Ramos (cell line): Measurements from ENCODE around the gene EPHA8.

Experiments used
- in situ Hi-C: fragments of 300-500 bp; cut with MboI; formaldehyde crosslinking; loops from one replicate; pipeline ENCODE4 v1.14.3; 2022; ENCODE audit warnings: low sequenced_read_pairs; ENCODE audit not compliant: unreplicated experiment

The EPHA8 gene

GRCh38 chr1:22562584-22563583, at the start of gene EPHA8:
Gene EPHA8, plus strand, starts transcription at chr1:22563489. Its CDS starts 147 bp downstream, at chr1:22563636.
- in situ Hi-C loops: no loop called here

GRCh38 chr1:22516906-22517571, 46.2 kb upstream of the EPHA8 start:
- in situ Hi-C loops: no loop called here

GRCh38 chr1:22517956-22518355, 45.3 kb upstream of the EPHA8 start:
- in situ Hi-C loops: no loop called here

- in situ Hi-C loops: no loop called here
Observed at GRCh38 chr1:22518379-22518778, 44.9 kb upstream of the EPHA8 start.

GRCh38 chr1:22520871-22521270, 42.4 kb upstream of the EPHA8 start:
- in situ Hi-C loops: no loop called here

GRCh38 chr1:22521692-22522091, 41.6 kb upstream of the EPHA8 start:
- in situ Hi-C loops: no loop called here

GRCh38 chr1:22522221-22522743, 41.0 kb upstream of the EPHA8 start:
- in situ Hi-C loops: no loop called here

- in situ Hi-C loops: no loop called here
Observed at GRCh38 chr1:22524481-22524880, 38.8 kb upstream of the EPHA8 start.

GRCh38 chr1:22525211-22525610, 38.1 kb upstream of the EPHA8 start:
- in situ Hi-C loops: no loop called here

- in situ Hi-C loops: no loop called here
Observed at GRCh38 chr1:22525646-22526045, 37.6 kb upstream of the EPHA8 start.

GRCh38 chr1:22526098-22526497, 37.2 kb upstream of the EPHA8 start:
- in situ Hi-C loops: no loop called here

- in situ Hi-C loops: no loop called here
Observed at GRCh38 chr1:22526677-22527076, 36.6 kb upstream of the EPHA8 start.

GRCh38 chr1:22527122-22527521, 36.2 kb upstream of the EPHA8 start:
- in situ Hi-C loops: no loop called here

GRCh38 chr1:22527555-22528296, 35.6 kb upstream of the EPHA8 start:
- in situ Hi-C loops: no loop called here

GRCh38 chr1:22528451-22528850, 34.8 kb upstream of the EPHA8 start:
- in situ Hi-C loops: no loop called here

- in situ Hi-C loops: no loop called here
Observed at GRCh38 chr1:22529901-22530621, 33.2 kb upstream of the EPHA8 start.

- in situ Hi-C loops: no loop called here
Observed at GRCh38 chr1:22530715-22531114, 32.6 kb upstream of the EPHA8 start.

GRCh38 chr1:22531251-22531650, 32.0 kb upstream of the EPHA8 start:
- in situ Hi-C loops: no loop called here

- in situ Hi-C loops: no loop called here
Observed at GRCh38 chr1:22533244-22533895, 29.9 kb upstream of the EPHA8 start.
